ENCODE results near the gene SSTR3.

- TF ChIP-seq TSHZ2 (CRISPR knock-in tag; IDR thresholded peaks at IDR 0.05) (no peak), ZC3H10 (CRISPR knock-in tag; IDR thresholded peaks at IDR 0.05) (no peak), ESRRG (CRISPR knock-in tag; IDR thresholded peaks at IDR 0.05) (no peak), CSDC2 (CRISPR knock-in tag; IDR thresholded peaks at IDR 0.05) (no peak), ZFP30 (CRISPR knock-in tag; IDR thresholded peaks at IDR 0.05) (no peak), PATZ1 (CRISPR knock-in tag; IDR thresholded peaks at IDR 0.05; ENCODE audit: borderline replicate concordance) (no peak), ZNF565 (CRISPR knock-in tag; conservative IDR thresholded peaks at IDR 0.05; ENCODE audit: low read depth) (no peak), ZNF8 (CRISPR knock-in tag; IDR thresholded peaks at IDR 0.05) (no peak), ARNTL (CRISPR knock-in tag; IDR thresholded peaks at IDR 0.05; ENCODE audit: borderline replicate concordance, low read depth) (no peak), RARB (CRISPR knock-in tag; IDR thresholded peaks at IDR 0.05) (no peak)
Observed at GRCh38 chr22:37158963-37159290, 53.4 kb downstream of the SSTR3 start.

All from SK-N-SH treated with all-trans-retinoic acid at 6 μM for 48 hours (cell line).